Measurements from ENCODE around the gene DCDC2.
"Not testable (repeated sequence)": the region's sequence is repeated elsewhere in the genome, so short reads cannot be mapped to it uniquely, and the experiment has no call there.

The DCDC2 gene

GRCh38 chr6:24357336-24358218 lies at the start of gene DCDC2:
Gene DCDC2 (minus strand): TSS chr6:24358059. CDS start chr6:24357750, 309 bp downstream.
- ATAC-seq, result peak; percentile 11 to 26

GRCh38 chr6:24405262-24405661 lies 47.4 kb upstream of the DCDC2 start:
- no peak for ATAC-seq

- no peak for ATAC-seq
These were observed 45.6 kb upstream of the DCDC2 start for GRCh38 chr6:24403501-24403824.

- ATAC-seq, result peak; percentile 96
These were observed 45.0 kb upstream of the DCDC2 start, which contains the start of gene MRS2 for GRCh38 chr6:24402697-24403500. Gene MRS2 (plus strand): TSS chr6:24402936. CDS start chr6:24403047, 111 bp downstream.

- no peak for ATAC-seq
These were observed 43.6 kb upstream of the DCDC2 start for GRCh38 chr6:24401458-24401857.

GRCh38 chr6:24400045-24401039 lies 42.5 kb upstream of the DCDC2 start:
- ATAC-seq, result not testable (repeated sequence)

- no peak for ATAC-seq
These were observed 39.8 kb upstream of the DCDC2 start for GRCh38 chr6:24397631-24398030.

- ATAC-seq, result no peak
These were observed 39.0 kb upstream of the DCDC2 start for GRCh38 chr6:24396824-24397223.

- no peak for ATAC-seq
These were observed 37.0 kb upstream of the DCDC2 start for GRCh38 chr6:24394780-24395437.

GRCh38 chr6:24394061-24394779 lies 36.4 kb upstream of the DCDC2 start:
- ATAC-seq, result no peak

- ATAC-seq, result no peak
These were observed 34.0 kb upstream of the DCDC2 start for GRCh38 chr6:24391756-24392405.

GRCh38 chr6:24391208-24391607 lies 33.3 kb upstream of the DCDC2 start:
- no peak for ATAC-seq

GRCh38 chr6:24387818-24388217 lies 30.0 kb upstream of the DCDC2 start:
- no peak for ATAC-seq

- no peak for ATAC-seq
These were observed 27.8 kb upstream of the DCDC2 start for GRCh38 chr6:24385536-24386269.

GRCh38 chr6:24384369-24385130 lies 26.7 kb upstream of the DCDC2 start:
- not testable (repeated sequence) for ATAC-seq

- ATAC-seq, result not testable (repeated sequence)
These were observed 25.1 kb upstream of the DCDC2 start for GRCh38 chr6:24382891-24383494.

GRCh38 chr6:24382220-24382540 lies 24.3 kb upstream of the DCDC2 start:
- ATAC-seq, result no peak

- ATAC-seq, result no peak
These were observed 23.8 kb upstream of the DCDC2 start for GRCh38 chr6:24381476-24382219.
